Measurements from ENCODE around the gene BCL2. TPM values are rescaled to one million over a fixed set of nuclear protein-coding genes. Genes with fewer than 3 reads are reported as not detected.

Gene BCL2
- total RNA-seq, 1 donor from 2014 or later: 39.1 TPM

- H3K27me3 ChIP-seq (ENCODE audit: control insufficient read depth in 3 of 3, insufficient read depth in 3 of 3, low read length in 3 of 3): no peaks in the 10 kb centered on the region
- peaks cover 5 to 21% (median 10%) of the 10 kb centered on the region in 3 donors for H3K4me1 ChIP-seq (ENCODE audit: control insufficient read depth in 3 of 3, insufficient read depth in 3 of 3, low read length in 3 of 3)
- no peaks in the 10 kb centered on the region for H3K9me3 ChIP-seq (ENCODE audit: control insufficient read depth in 3 of 3, low read length in 3 of 3)
- no peaks in the 10 kb centered on the region for H3K36me3 ChIP-seq (ENCODE audit: control insufficient read depth in 3 of 3, insufficient read depth in 3 of 3, low read length in 3 of 3)
- no peak overlapping the region for H3K27ac ChIP-seq (ENCODE audit: low read depth, low read length)
- H3K4me3 ChIP-seq (ENCODE audit: low read length in 3 of 3): no peak overlapping the region
- H3K9ac ChIP-seq (ENCODE audit: low read depth in 1 of 3, low read length in 3 of 3): no peak overlapping the region
Observed at GRCh38 chr18:63099091-63099840, 220.3 kb downstream of the BCL2 start.

DNA sequence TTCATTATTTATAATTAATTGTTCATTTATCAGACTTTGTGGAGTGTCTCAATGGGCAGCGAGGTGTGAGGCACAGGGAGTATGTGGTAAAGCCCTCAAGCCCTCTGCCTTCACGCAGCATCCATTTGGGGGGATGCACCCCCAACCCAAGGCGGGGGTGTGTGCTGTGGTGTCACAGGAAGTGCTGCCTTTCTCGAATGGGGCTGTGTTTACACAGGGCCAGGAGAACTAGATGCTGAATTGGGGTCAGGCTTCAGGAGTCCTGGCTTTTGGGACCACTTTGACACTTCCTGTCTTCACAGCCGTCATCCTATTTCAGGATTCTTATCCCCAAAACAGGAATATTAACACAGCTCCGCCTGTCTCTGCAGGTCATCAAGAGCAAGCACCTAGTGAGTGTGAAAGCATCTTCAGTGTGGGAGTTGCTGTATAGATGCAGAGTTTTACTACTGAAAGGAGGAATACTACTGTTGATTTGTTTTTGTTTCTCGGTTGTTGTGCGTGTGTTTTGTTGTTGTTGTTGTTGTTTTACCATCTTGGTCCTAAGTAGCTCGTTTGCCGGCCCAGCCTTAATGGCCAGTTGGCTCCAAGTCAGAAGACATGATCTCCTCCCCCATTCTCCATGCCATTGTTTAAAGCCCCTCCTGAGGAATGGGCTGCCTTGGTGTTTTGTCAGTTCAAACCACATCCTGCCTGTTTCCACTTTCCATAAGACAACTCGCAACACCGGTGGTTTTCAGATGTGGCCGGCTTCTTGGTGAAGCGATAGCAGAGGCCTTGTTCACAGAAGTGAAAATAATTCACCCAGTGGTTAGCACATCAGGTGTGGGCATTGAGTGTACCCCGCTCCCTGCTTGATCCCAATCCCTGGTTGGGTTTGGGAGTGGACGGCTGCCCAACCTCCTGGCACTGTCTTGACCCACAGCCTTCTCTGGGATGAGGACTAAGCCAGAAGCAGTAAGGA, 221.3 kb downstream of the BCL2 start:
- Histone ChIP-seq H3K4me1 (ENCODE audit: control insufficient read depth in 3 of 3, insufficient read depth in 3 of 3, low read length in 3 of 3) (peaks cover 5 to 21% (median 10%) of the 10 kb centered on the region in 3 donors), H3K27ac (ENCODE audit: low read depth, low read length) (no peak overlapping the region), H3K27me3 (ENCODE audit: control insufficient read depth in 3 of 3, insufficient read depth in 3 of 3, low read length in 3 of 3) (no peaks in the 10 kb centered on the region), H3K9me3 (ENCODE audit: control insufficient read depth in 3 of 3, low read length in 3 of 3) (no peaks in the 10 kb centered on the region), H3K36me3 (ENCODE audit: control insufficient read depth in 3 of 3, insufficient read depth in 3 of 3, low read length in 3 of 3) (no peaks in the 10 kb centered on the region), H3K9ac (ENCODE audit: low read depth in 1 of 3, low read length in 3 of 3) (no peak overlapping the region), H3K4me3 (ENCODE audit: low read length in 3 of 3) (no peak overlapping the region)

GRCh38 chr18:63097178-63097577, 222.4 kb downstream of the BCL2 start:
- peaks cover 5 to 21% (median 10%) of the 10 kb centered on the region in 3 donors for H3K4me1 ChIP-seq (ENCODE audit: control insufficient read depth in 3 of 3, insufficient read depth in 3 of 3, low read length in 3 of 3)
- no peaks in the 10 kb centered on the region for H3K27me3 ChIP-seq (ENCODE audit: control insufficient read depth in 3 of 3, insufficient read depth in 3 of 3, low read length in 3 of 3)
- no peak overlapping the region for H3K4me3 ChIP-seq (ENCODE audit: low read length in 3 of 3)
- no peak overlapping the region for H3K27ac ChIP-seq (ENCODE audit: low read depth, low read length)
- no peaks in the 10 kb centered on the region for H3K9me3 ChIP-seq (ENCODE audit: control insufficient read depth in 3 of 3, low read length in 3 of 3)
- no peaks in the 10 kb centered on the region for H3K36me3 ChIP-seq (ENCODE audit: control insufficient read depth in 3 of 3, insufficient read depth in 3 of 3, low read length in 3 of 3)
- no peak overlapping the region for H3K9ac ChIP-seq (ENCODE audit: low read depth in 1 of 3, low read length in 3 of 3)

DNA sequence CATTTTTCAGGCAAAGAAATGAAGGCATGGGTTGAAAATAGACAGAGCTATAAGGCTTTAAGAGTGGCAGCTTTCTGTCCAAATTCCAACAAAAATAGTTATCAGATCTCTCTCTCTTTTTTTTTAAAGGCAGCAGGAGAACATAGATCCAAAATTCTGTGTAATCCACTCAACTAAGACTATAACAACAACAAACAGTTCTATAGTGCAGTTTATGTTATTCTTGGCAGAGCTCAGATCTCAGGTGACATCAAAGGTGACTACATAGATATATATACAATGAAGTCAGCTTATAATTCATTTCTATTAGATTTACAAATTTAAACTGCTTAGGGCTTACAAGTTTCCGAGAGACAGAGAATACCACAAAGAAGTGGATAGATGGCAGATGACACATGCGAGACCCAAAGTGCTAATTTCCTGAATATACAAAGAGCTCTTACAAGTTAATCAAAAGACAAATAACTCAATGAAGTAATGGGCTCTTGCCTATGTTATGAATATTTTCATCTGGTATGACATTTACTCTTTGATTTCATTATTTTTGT, 223.2 kb downstream of the BCL2 start:
- Histone ChIP-seq H3K9ac (ENCODE audit: low read depth in 1 of 3, low read length in 3 of 3) (no peak overlapping the region), H3K36me3 (ENCODE audit: control insufficient read depth in 3 of 3, insufficient read depth in 3 of 3, low read length in 3 of 3) (no peaks in the 10 kb centered on the region), H3K4me1 (ENCODE audit: control insufficient read depth in 3 of 3, insufficient read depth in 3 of 3, low read length in 3 of 3) (peaks cover 5 to 18% (median 10%) of the 10 kb centered on the region in 3 donors), H3K9me3 (ENCODE audit: control insufficient read depth in 3 of 3, low read length in 3 of 3) (peaks cover 0 to 2% (median 0%) of the 10 kb centered on the region in 3 donors), H3K4me3 (ENCODE audit: low read length in 3 of 3) (no peak overlapping the region), H3K27me3 (ENCODE audit: control insufficient read depth in 3 of 3, insufficient read depth in 3 of 3, low read length in 3 of 3) (peaks cover 0 to 5% (median 0%) of the 10 kb centered on the region in 3 donors), H3K27ac (ENCODE audit: low read depth, low read length) (no peak overlapping the region)

- H3K4me3 ChIP-seq (ENCODE audit: low read length in 3 of 3): no peak overlapping the region
- peaks cover 0 to 11% (median 0%) of the 10 kb centered on the region in 3 donors for H3K27me3 ChIP-seq (ENCODE audit: control insufficient read depth in 3 of 3, insufficient read depth in 3 of 3, low read length in 3 of 3)
- H3K4me1 ChIP-seq (ENCODE audit: control insufficient read depth in 3 of 3, insufficient read depth in 3 of 3, low read length in 3 of 3): peaks cover 5 to 13% (median 10%) of the 10 kb centered on the region in 3 donors
- H3K9ac ChIP-seq (ENCODE audit: low read depth in 1 of 3, low read length in 3 of 3): no peak overlapping the region
- H3K36me3 ChIP-seq (ENCODE audit: control insufficient read depth in 3 of 3, insufficient read depth in 3 of 3, low read length in 3 of 3): no peaks in the 10 kb centered on the region
- H3K27ac ChIP-seq (ENCODE audit: low read depth, low read length): no peak overlapping the region
- peaks cover 0 to 2% (median 0%) of the 10 kb centered on the region in 3 donors for H3K9me3 ChIP-seq (ENCODE audit: control insufficient read depth in 3 of 3, low read length in 3 of 3)
Observed at GRCh38 chr18:63095768-63096167, 223.8 kb downstream of the BCL2 start.

GRCh38 chr18:63091671-63092364, 227.8 kb downstream of the BCL2 start:
- H3K9ac ChIP-seq (ENCODE audit: low read depth in 1 of 3, low read length in 3 of 3): no peak overlapping the region
- H3K27ac ChIP-seq (ENCODE audit: low read depth, low read length): no peak overlapping the region
- H3K36me3 ChIP-seq (ENCODE audit: control insufficient read depth in 3 of 3, insufficient read depth in 3 of 3, low read length in 3 of 3): no peaks in the 10 kb centered on the region
- H3K27me3 ChIP-seq (ENCODE audit: control insufficient read depth in 3 of 3, insufficient read depth in 3 of 3, low read length in 3 of 3): peaks cover 0 to 11% (median 2%) of the 10 kb centered on the region in 3 donors
- no peak overlapping the region for H3K4me3 ChIP-seq (ENCODE audit: low read length in 3 of 3)
- no peaks in the 10 kb centered on the region for H3K4me1 ChIP-seq (ENCODE audit: control insufficient read depth in 3 of 3, insufficient read depth in 3 of 3, low read length in 3 of 3)
- peaks cover 0 to 2% (median 0%) of the 10 kb centered on the region in 3 donors for H3K9me3 ChIP-seq (ENCODE audit: control insufficient read depth in 3 of 3, low read length in 3 of 3)

- Histone ChIP-seq H3K36me3 (ENCODE audit: control insufficient read depth in 3 of 3, insufficient read depth in 3 of 3, low read length in 3 of 3) (no peaks in the 10 kb centered on the region), H3K9me3 (ENCODE audit: control insufficient read depth in 3 of 3, low read length in 3 of 3) (peaks cover 0 to 2% (median 0%) of the 10 kb centered on the region in 3 donors), H3K9ac (ENCODE audit: low read depth in 1 of 3, low read length in 3 of 3) (no peak overlapping the region), H3K4me1 (ENCODE audit: control insufficient read depth in 3 of 3, insufficient read depth in 3 of 3, low read length in 3 of 3) (no peaks in the 10 kb centered on the region), H3K27me3 (ENCODE audit: control insufficient read depth in 3 of 3, insufficient read depth in 3 of 3, low read length in 3 of 3) (peaks cover 0 to 11% (median 2%) of the 10 kb centered on the region in 3 donors), H3K27ac (ENCODE audit: low read depth, low read length) (no peak overlapping the region), H3K4me3 (ENCODE audit: low read length in 3 of 3) (no peak overlapping the region)
Observed at GRCh38 chr18:63090334-63090733, 229.2 kb downstream of the BCL2 start.

DNA sequence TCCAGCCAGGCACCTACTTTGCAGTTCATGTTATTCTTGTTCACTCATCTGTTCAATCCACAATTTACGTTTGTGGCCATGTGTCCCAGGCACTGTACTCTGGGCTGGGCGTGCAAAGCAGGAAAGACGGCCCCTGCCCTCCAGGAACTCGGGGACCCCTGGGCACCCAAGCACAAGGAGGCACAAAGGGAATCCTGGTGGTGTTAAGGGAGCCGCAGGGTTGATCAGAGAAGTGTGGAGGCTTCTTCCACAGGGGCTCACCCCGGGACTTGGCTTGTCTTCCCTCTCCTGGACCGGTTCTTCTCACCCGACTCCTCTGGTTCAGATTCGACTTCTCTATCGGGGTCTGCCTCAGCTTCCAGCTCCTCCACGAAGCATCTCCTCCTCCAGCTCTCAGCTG, 230.5 kb downstream of the BCL2 start:
- H3K27ac ChIP-seq (ENCODE audit: low read depth, low read length): no peak overlapping the region
- peaks cover 0 to 11% (median 2%) of the 10 kb centered on the region in 3 donors for H3K27me3 ChIP-seq (ENCODE audit: control insufficient read depth in 3 of 3, insufficient read depth in 3 of 3, low read length in 3 of 3)
- H3K36me3 ChIP-seq (ENCODE audit: control insufficient read depth in 3 of 3, insufficient read depth in 3 of 3, low read length in 3 of 3): no peaks in the 10 kb centered on the region
- no peaks in the 10 kb centered on the region for H3K4me1 ChIP-seq (ENCODE audit: control insufficient read depth in 3 of 3, insufficient read depth in 3 of 3, low read length in 3 of 3)
- no peak overlapping the region for H3K4me3 ChIP-seq (ENCODE audit: low read length in 3 of 3)
- no peak overlapping the region for H3K9ac ChIP-seq (ENCODE audit: low read depth in 1 of 3, low read length in 3 of 3)
- H3K9me3 ChIP-seq (ENCODE audit: control insufficient read depth in 3 of 3, low read length in 3 of 3): peaks cover 0 to 2% (median 0%) of the 10 kb centered on the region in 3 donors

DNA sequence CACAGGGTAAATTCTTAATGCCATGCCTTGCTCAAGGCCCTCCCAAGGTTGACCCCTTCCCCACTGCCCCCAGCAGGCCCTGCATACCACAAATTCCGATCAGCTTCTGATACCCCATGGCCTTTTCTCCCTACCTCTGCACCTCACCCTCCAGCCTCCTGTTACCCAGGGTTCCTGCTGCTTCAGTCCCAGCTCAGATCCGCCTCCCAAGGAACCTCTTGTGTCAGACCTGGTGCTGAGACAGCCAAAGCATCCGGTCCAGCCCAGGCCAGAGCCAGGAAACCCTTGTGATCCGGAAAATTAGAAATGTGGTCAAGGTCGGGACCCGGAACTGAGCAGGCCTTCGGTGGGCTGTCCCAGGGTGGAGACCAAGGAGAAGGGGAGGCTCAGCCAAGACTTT, 231.3 kb downstream of the BCL2 start:
- no peak overlapping the region for H3K4me3 ChIP-seq (ENCODE audit: low read length in 3 of 3)
- no peak overlapping the region for H3K9ac ChIP-seq (ENCODE audit: low read depth in 1 of 3, low read length in 3 of 3)
- no peaks in the 10 kb centered on the region for H3K36me3 ChIP-seq (ENCODE audit: control insufficient read depth in 3 of 3, insufficient read depth in 3 of 3, low read length in 3 of 3)
- peaks cover 0 to 2% (median 0%) of the 10 kb centered on the region in 3 donors for H3K9me3 ChIP-seq (ENCODE audit: control insufficient read depth in 3 of 3, low read length in 3 of 3)
- no peak overlapping the region for H3K27ac ChIP-seq (ENCODE audit: low read depth, low read length)
- H3K4me1 ChIP-seq (ENCODE audit: control insufficient read depth in 3 of 3, insufficient read depth in 3 of 3, low read length in 3 of 3): no peaks in the 10 kb centered on the region
- peaks cover 0 to 11% (median 2%) of the 10 kb centered on the region in 3 donors for H3K27me3 ChIP-seq (ENCODE audit: control insufficient read depth in 3 of 3, insufficient read depth in 3 of 3, low read length in 3 of 3)

Data from skeletal muscle tissue (tissue), 4 donors.